HepG2 (cell line): ENCODE results near the gene ZNF571. TPM values are rescaled to one million over a fixed set of nuclear protein-coding genes. Genes with fewer than 3 reads are reported as not detected.
A peak's percentile ranks its signal among the peaks of the same experiment; 100 is the strongest.

ENCODE experiments used
- ATF7 ChIP-seq, 2 experiments: fragments of 450-650 bp in 1 of 2; sonication (generic) in 1 of 2; formaldehyde crosslinking in 1 of 2; IDR thresholded peaks; 2 replicates each; pipeline versions ENCODE4 v1.4.0 to v1.6.1; 2016 to 2020; ENCODE audit warnings: antibody characterized with exemption in 1 of 2, mild to moderate bottlenecking in 1 of 2, missing genetic modification reagents in 1 of 2
- CREM ChIP-seq, 2 experiments: sonication (generic) in 1 of 2; formaldehyde crosslinking in 1 of 2; IDR thresholded peaks; 2 replicates each; pipeline versions ENCODE4 v1.4.0 to v1.6.1; 2016 to 2020; ENCODE audit warnings: antibody characterized with exemption in 1 of 2, mild to moderate bottlenecking in 1 of 2, missing genetic modification reagents in 1 of 2
- ERF ChIP-seq: IDR thresholded peaks from 2 replicates; pipeline ENCODE4 v1.6.1; 2018; ENCODE audit warnings: missing biosample characterization, missing genetic modification reagents
- HDAC1 ChIP-seq: sonication (generic); formaldehyde crosslinking; IDR thresholded peaks from 2 replicates; pipeline ENCODE4 v1.5.1; 2020; ENCODE audit warnings: mild to moderate bottlenecking, missing genetic modification reagents
- LCORL ChIP-seq, 2 experiments: fragments of 450-650 bp in 1 of 2; sonication (generic) in 1 of 2; formaldehyde crosslinking in 1 of 2; IDR thresholded peaks; 2 replicates each; pipeline versions ENCODE4 v1.5.0 to v1.6.1; 2017 to 2020; ENCODE audit warnings: antibody characterized with exemption in 1 of 2, missing genetic modification reagents in 1 of 2
- MED13 ChIP-seq: sonication (generic); formaldehyde crosslinking; IDR thresholded peaks from 2 replicates; pipeline ENCODE4 v1.5.0; 2020; ENCODE audit warnings: missing genetic modification reagents
- MXD4 ChIP-seq: IDR thresholded peaks from 2 replicates; pipeline ENCODE4 v1.6.1; 2016; ENCODE audit warnings: mild to moderate bottlenecking, missing biosample characterization, missing genetic modification reagents
- MYC ChIP-seq: sonication (generic); formaldehyde crosslinking; IDR thresholded peaks from 2 replicates; pipeline ENCODE4 v1.9.0; 2021; ENCODE audit warnings: missing genetic modification reagents, borderline replicate concordance
- RBFOX2 ChIP-seq: fragments of 200-400 bp; formaldehyde crosslinking; IDR thresholded peaks from 2 replicates; pipeline ENCODE4 v1.6.1; 2017; ENCODE audit warnings: low read depth, mild to moderate bottlenecking, low read length
- U2AF1 ChIP-seq: fragments of 200-400 bp; formaldehyde crosslinking; optimal IDR thresholded peaks from 2 replicates; pipeline ENCODE3; 2017; ENCODE audit warnings: mild to moderate bottlenecking, low read depth, low read length
- ZEB1 ChIP-seq: IDR thresholded peaks from 2 replicates; pipeline ENCODE4 v1.6.1; 2012; ENCODE audit warnings: mild to moderate bottlenecking, low read depth, inconsistent platforms; ENCODE audit not compliant: insufficient replicate concordance
- ZNF792 ChIP-seq: IDR thresholded peaks from 2 replicates; pipeline ENCODE4 v1.6.1; 2016
- polyA plus RNA-seq, 8 experiments: library from polyadenylated mRNA; depleted of rRNA in 3 of 8; stranded (reverse) in 7 of 8; unstranded in 1 of 8; fragments of >200 nt; fragmentation: Illumina TruSeq in 4 of 8; extraction: Trizol in 4 of 8; gene quantifications; 2 replicates each; pipeline versions ENCODE4 v1.2.1 to v1.2.3, GENCODE V29; 2011 to 2016; ENCODE audit warnings: low read depth in 4 of 8, missing spikeins in 1 of 8, mixed read lengths in 1 of 8; ENCODE audit not compliant: insufficient read depth in 1 of 8
- total RNA-seq, 5 experiments: library from RNA; depleted of rRNA; stranded (reverse); fragments of >200 nt; fragmentation: Illumina TruSeq; extraction: Trizol; gene quantifications; 2 replicates each; pipeline ENCODE4 v1.2.3, GENCODE V29; 2016; ENCODE audit warnings: low read depth in 1 of 5
- TF ChIP-seq, protein P1 (sequence below): sonication (generic); formaldehyde crosslinking; IDR thresholded peaks from 2 replicates; pipeline ENCODE4; 2020; ENCODE audit warnings: missing genetic modification reagents, mild to moderate bottlenecking, borderline replicate concordance
- TF ChIP-seq, protein P2 (sequence below): IDR thresholded peaks from 2 replicates; pipeline ENCODE4 v1.6.1; 2012; ENCODE audit warnings: inconsistent platforms
- TF ChIP-seq, protein P3 (sequence below): sonication (generic); formaldehyde crosslinking; IDR thresholded peaks from 2 replicates; pipeline ENCODE4 v1.5.1; 2020; ENCODE audit warnings: missing genetic modification reagents, mild to moderate bottlenecking, borderline replicate concordance
- TF ChIP-seq, protein P4 (sequence below): sonication (generic); formaldehyde crosslinking; IDR thresholded peaks from 2 replicates; pipeline ENCODE4 v1.4.0; 2020; ENCODE audit warnings: missing genetic modification reagents
- TF ChIP-seq, protein P5 (sequence below): sonication (generic); formaldehyde crosslinking; IDR thresholded peaks from 2 replicates; pipeline ENCODE4 v1.5.1; 2020; ENCODE audit warnings: missing genetic modification reagents, mild to moderate bottlenecking, borderline replicate concordance

The ZNF571 gene
- total and polyA plus RNA-seq, 2 of the 13 experiments (the other 11 are each of a cell fraction or from before 2014, with no cell fraction given) = 1.3 to 1.9 TPM

GRCh38 chr19:37594304-37594981, at the start of gene ZNF571, which contains the start of gene ZNF540 (continued):
- TF ChIP-seq, protein P1, sequence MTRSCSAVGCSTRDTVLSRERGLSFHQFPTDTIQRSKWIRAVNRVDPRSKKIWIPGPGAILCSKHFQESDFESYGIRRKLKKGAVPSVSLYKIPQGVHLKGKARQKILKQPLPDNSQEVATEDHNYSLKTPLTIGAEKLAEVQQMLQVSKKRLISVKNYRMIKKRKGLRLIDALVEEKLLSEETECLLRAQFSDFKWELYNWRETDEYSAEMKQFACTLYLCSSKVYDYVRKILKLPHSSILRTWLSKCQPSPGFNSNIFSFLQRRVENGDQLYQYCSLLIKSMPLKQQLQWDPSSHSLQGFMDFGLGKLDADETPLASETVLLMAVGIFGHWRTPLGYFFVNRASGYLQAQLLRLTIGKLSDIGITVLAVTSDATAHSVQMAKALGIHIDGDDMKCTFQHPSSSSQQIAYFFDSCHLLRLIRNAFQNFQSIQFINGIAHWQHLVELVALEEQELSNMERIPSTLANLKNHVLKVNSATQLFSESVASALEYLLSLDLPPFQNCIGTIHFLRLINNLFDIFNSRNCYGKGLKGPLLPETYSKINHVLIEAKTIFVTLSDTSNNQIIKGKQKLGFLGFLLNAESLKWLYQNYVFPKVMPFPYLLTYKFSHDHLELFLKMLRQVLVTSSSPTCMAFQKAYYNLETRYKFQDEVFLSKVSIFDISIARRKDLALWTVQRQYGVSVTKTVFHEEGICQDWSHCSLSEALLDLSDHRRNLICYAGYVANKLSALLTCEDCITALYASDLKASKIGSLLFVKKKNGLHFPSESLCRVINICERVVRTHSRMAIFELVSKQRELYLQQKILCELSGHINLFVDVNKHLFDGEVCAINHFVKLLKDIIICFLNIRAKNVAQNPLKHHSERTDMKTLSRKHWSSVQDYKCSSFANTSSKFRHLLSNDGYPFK (CRISPR knock-in tag) = peak; percentile 61
- TF ChIP-seq LCORL (IDR thresholded peaks at IDR 0.05) (0 out of 2 replicates have a peak, but pooled peaks have one; percentile 24), LCORL (CRISPR knock-in tag; IDR thresholded peaks at IDR 0.05) (no peak; the same call in 1 of the 2 replicates), ATF7 (IDR thresholded peaks at IDR 0.05) (no peak), ATF7 (CRISPR knock-in tag; IDR thresholded peaks at IDR 0.05) (peak; percentile 63), MXD4 (CRISPR knock-in tag) (0 out of 2 replicates have a peak, but pooled peaks have one; percentile 22), HDAC1 (CRISPR knock-in tag) (peak; percentile 25; the same call in 1 of the 2 replicates), U2AF1 (peak; percentile 44), ERF (CRISPR knock-in tag) (0 out of 2 replicates have a peak, but pooled peaks have one; percentile 34), CREM (IDR thresholded peaks at IDR 0.05) (peak; percentile 96), CREM (CRISPR knock-in tag; IDR thresholded peaks at IDR 0.05) (no peak), MED13 (CRISPR knock-in tag) (0 out of 2 replicates have a peak, but pooled peaks have one; percentile 40), MYC (CRISPR knock-in tag) (peak; percentile 48; the same call in 1 of the 2 replicates), RBFOX2 (peak; percentile 57), ZEB1 (peak; percentile 97), ZNF792 (CRISPR knock-in tag) (peak; percentile 61; the same call in 1 of the 2 replicates)
- TF ChIP-seq, protein P2, sequence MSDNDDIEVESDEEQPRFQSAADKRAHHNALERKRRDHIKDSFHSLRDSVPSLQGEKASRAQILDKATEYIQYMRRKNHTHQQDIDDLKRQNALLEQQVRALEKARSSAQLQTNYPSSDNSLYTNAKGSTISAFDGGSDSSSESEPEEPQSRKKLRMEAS = peak; percentile 46; the same call in 1 of the 2 replicates
- TF ChIP-seq, protein P3, sequence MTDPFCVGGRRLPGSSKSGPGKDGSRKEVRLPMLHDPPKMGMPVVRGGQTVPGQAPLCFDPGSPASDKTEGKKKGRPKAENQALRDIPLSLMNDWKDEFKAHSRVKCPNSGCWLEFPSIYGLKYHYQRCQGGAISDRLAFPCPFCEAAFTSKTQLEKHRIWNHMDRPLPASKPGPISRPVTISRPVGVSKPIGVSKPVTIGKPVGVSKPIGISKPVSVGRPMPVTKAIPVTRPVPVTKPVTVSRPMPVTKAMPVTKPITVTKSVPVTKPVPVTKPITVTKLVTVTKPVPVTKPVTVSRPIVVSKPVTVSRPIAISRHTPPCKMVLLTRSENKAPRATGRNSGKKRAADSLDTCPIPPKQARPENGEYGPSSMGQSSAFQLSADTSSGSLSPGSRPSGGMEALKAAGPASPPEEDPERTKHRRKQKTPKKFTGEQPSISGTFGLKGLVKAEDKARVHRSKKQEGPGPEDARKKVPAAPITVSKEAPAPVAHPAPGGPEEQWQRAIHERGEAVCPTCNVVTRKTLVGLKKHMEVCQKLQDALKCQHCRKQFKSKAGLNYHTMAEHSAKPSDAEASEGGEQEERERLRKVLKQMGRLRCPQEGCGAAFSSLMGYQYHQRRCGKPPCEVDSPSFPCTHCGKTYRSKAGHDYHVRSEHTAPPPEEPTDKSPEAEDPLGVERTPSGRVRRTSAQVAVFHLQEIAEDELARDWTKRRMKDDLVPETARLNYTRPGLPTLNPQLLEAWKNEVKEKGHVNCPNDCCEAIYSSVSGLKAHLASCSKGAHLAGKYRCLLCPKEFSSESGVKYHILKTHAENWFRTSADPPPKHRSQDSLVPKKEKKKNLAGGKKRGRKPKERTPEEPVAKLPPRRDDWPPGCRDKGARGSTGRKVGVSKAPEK (CRISPR knock-in tag) = no peak
- TF ChIP-seq, protein P4, sequence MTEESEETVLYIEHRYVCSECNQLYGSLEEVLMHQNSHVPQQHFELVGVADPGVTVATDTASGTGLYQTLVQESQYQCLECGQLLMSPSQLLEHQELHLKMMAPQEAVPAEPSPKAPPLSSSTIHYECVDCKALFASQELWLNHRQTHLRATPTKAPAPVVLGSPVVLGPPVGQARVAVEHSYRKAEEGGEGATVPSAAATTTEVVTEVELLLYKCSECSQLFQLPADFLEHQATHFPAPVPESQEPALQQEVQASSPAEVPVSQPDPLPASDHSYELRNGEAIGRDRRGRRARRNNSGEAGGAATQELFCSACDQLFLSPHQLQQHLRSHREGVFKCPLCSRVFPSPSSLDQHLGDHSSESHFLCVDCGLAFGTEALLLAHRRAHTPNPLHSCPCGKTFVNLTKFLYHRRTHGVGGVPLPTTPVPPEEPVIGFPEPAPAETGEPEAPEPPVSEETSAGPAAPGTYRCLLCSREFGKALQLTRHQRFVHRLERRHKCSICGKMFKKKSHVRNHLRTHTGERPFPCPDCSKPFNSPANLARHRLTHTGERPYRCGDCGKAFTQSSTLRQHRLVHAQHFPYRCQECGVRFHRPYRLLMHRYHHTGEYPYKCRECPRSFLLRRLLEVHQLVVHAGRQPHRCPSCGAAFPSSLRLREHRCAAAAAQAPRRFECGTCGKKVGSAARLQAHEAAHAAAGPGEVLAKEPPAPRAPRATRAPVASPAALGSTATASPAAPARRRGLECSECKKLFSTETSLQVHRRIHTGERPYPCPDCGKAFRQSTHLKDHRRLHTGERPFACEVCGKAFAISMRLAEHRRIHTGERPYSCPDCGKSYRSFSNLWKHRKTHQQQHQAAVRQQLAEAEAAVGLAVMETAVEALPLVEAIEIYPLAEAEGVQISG = peak; percentile 86
- TF ChIP-seq, protein P5, sequence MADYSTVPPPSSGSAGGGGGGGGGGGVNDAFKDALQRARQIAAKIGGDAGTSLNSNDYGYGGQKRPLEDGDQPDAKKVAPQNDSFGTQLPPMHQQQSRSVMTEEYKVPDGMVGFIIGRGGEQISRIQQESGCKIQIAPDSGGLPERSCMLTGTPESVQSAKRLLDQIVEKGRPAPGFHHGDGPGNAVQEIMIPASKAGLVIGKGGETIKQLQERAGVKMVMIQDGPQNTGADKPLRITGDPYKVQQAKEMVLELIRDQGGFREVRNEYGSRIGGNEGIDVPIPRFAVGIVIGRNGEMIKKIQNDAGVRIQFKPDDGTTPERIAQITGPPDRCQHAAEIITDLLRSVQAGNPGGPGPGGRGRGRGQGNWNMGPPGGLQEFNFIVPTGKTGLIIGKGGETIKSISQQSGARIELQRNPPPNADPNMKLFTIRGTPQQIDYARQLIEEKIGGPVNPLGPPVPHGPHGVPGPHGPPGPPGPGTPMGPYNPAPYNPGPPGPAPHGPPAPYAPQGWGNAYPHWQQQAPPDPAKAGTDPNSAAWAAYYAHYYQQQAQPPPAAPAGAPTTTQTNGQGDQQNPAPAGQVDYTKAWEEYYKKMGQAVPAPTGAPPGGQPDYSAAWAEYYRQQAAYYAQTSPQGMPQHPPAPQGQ (CRISPR knock-in tag) = no peak
